Parathyroid adenoma (tissue), 2 donors: Measurements from ENCODE around the gene IGLON5.

Experiments used
- H2AFZ ChIP-seq: fragments of 300-600 bp; sonication (generic); one replicate; pipeline ENCODE4 v1.7.0; 2017; ENCODE audit warnings: antibody characterized with exemption, mild to moderate bottlenecking
- H3K27ac ChIP-seq: fragments of 300-600 bp; sonication (generic); one replicate; pipeline ENCODE4 v1.7.0; 2017
- H3K27me3 ChIP-seq: fragments of 300-600 bp; sonication (generic); one replicate; pipeline ENCODE4 v1.7.0; 2017; ENCODE audit warnings: low read length; ENCODE audit not compliant: control insufficient read depth, insufficient read depth
- H3K36me3 ChIP-seq: fragments of 300-600 bp; sonication (generic); one replicate; pipeline ENCODE4 v1.7.0; 2017; ENCODE audit warnings: low read length; ENCODE audit not compliant: control insufficient read depth, insufficient read depth
- H3K4me1 ChIP-seq: fragments of 300-600 bp; sonication (generic); one replicate; pipeline ENCODE4 v1.7.0; 2017; ENCODE audit warnings: control low read depth
- H3K4me2 ChIP-seq: fragments of 300-600 bp; sonication (generic); one replicate; pipeline ENCODE4 v1.7.0; 2017; ENCODE audit warnings: low read length
- H3K4me3 ChIP-seq: fragments of 300-600 bp; sonication (generic); one replicate; pipeline ENCODE4 v1.7.0; 2017; ENCODE audit warnings: low read depth, low read length
- H3K79me2 ChIP-seq: fragments of 300-600 bp; sonication (generic); one replicate; pipeline ENCODE4 v1.7.0; 2017; ENCODE audit warnings: control low read depth
- H3K9ac ChIP-seq: fragments of 300-600 bp; sonication (generic); one replicate; pipeline ENCODE4 v1.7.0; 2017; ENCODE audit warnings: mild to moderate bottlenecking
- H3K9me3 ChIP-seq: fragments of 300-600 bp; sonication (generic); one replicate; pipeline ENCODE4 v1.7.0; 2017; ENCODE audit warnings: low read length; ENCODE audit not compliant: control insufficient read depth
- TF ChIP-seq, protein P1 (sequence below): fragments of 300-600 bp; sonication (generic); IDR thresholded peaks from one replicate; pipeline ENCODE4 v1.7.0; 2017; ENCODE audit warnings: antibody characterized with exemption, mild to moderate bottlenecking
- donor health status: primary hyperparathyroidism.

Gene IGLON5

DNA sequence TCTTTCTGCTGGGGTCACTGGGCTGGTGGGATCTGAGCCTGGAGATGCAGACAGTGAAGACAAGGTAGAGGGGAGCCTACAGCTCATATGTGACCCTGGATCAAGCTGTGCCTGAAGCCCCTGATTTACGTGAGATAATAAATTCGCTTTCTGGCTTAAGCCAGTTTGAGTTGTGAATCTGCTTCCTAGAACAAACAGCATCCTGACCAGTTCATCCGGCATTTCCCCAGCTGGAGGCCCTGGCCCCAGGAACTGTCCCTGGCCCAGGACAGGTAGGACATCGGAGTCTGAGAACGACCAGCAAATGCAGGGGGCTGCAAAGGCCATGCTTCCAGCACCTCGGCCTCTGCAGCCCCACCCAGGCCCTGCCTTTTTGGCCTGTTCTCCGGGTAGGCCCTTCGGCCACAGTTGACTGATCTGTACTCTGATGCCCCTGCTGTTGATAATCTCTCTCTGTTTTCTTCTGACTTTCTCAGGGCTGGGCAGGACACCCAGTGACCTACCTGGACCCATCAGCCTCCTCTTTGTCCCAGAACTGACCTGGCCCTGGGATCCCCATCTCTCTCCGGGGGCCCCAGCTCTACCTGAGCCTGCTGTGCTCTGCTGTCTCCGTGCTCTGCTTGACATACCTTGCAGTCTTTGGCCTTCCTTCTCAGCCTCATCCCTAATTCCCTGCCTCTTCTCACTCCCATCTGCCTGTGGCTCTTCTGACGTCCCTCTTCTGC, 40.0 kb downstream of the IGLON5 start:
- Histone ChIP-seq H3K9ac (no peak overlapping the region), H3K4me1 (peaks cover 13% of the 10 kb centered on the region), H3K4me2 (no peak overlapping the region), H3K36me3 (no peaks in the 10 kb centered on the region), H3K9me3 (no peaks in the 10 kb centered on the region), H2AFZ (no peak overlapping the region), H3K27me3 (no peaks in the 10 kb centered on the region), H3K79me2 (no peaks in the 10 kb centered on the region), H3K4me3 (no peak overlapping the region), H3K27ac (no peak overlapping the region)
- TF ChIP-seq, protein P1, sequence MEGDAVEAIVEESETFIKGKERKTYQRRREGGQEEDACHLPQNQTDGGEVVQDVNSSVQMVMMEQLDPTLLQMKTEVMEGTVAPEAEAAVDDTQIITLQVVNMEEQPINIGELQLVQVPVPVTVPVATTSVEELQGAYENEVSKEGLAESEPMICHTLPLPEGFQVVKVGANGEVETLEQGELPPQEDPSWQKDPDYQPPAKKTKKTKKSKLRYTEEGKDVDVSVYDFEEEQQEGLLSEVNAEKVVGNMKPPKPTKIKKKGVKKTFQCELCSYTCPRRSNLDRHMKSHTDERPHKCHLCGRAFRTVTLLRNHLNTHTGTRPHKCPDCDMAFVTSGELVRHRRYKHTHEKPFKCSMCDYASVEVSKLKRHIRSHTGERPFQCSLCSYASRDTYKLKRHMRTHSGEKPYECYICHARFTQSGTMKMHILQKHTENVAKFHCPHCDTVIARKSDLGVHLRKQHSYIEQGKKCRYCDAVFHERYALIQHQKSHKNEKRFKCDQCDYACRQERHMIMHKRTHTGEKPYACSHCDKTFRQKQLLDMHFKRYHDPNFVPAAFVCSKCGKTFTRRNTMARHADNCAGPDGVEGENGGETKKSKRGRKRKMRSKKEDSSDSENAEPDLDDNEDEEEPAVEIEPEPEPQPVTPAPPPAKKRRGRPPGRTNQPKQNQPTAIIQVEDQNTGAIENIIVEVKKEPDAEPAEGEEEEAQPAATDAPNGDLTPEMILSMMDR, result no peak

DNA sequence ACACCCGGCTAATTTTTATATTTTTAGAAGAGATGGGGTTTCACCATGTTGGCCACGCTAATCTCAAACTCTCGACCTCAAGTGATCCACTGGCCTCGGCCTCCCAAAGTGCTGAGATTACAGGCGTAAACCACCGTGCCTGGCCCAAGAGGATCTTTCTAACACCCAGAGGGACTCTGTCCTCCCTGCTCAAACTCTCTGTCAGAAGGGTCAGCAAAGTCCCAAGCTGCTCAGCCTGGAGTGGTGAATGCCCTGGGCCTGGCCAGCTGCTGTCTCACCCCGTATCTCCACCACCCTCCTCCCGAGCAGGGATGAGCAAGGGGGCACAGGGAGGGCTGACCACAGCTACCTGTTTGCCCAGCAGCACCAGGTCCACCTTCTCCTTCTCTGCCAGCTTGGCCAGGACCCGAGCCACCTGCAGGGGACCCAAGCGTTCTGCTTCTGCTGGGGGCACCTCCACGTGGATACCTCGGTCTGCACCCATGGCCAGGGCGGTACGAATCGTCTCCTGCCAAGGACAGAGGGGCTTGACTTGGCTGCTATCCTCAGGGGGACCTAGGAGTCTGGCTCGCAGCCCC, 41.4 kb downstream of the IGLON5 start:
- Histone ChIP-seq H2AFZ (no peak overlapping the region), H3K9me3 (no peaks in the 10 kb centered on the region), H3K27ac (no peak overlapping the region), H3K9ac (no peak overlapping the region), H3K27me3 (no peaks in the 10 kb centered on the region), H3K4me1 (peaks cover 13% of the 10 kb centered on the region), H3K36me3 (no peaks in the 10 kb centered on the region), H3K4me3 (no peak overlapping the region), H3K79me2 (peaks cover 3% of the 10 kb centered on the region), H3K4me2 (no peak overlapping the region)
- TF ChIP-seq, protein P1, result no peak

DNA sequence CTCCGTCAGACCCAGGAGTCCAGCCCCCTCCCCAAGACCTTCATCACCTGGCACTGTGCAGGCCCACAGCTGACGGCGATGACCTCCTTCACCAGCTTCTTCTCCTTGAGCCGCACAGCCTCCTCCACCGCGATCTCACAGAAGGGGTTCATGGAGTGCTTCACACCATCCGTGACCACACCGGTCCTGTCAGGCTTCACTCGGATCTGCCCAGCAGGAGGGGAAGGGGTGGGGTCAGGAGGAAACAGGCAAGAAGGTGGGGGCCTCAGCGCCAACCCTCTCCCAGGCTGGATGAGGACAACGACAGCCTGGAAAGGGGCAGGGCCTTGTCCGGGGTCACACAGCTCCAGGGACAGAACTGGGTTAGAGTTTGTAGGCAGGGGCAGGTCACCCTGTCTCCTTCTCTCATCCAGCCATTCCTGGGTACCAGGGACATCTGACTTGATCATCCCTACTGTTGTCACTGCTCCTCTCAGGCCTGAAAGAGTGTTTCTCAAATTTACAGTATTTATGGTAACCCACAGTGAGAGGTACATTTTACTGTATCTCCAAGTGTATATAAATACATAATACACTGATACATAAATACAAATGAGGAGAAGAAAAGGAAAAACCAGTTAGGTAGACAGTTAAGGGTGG, 42.8 kb downstream of the IGLON5 start:
- Histone ChIP-seq H3K9ac (no peak overlapping the region), H3K36me3 (no peaks in the 10 kb centered on the region), H3K27me3 (no peaks in the 10 kb centered on the region), H3K9me3 (no peaks in the 10 kb centered on the region), H2AFZ (no peak overlapping the region), H3K4me3 (no peak overlapping the region), H3K79me2 (peaks cover 3% of the 10 kb centered on the region), H3K27ac (no peak overlapping the region), H3K4me1 (peaks cover 13% of the 10 kb centered on the region), H3K4me2 (peak overlapping the region; percentile 58)
- TF ChIP-seq, protein P1, result no peak

- no peak overlapping the region for H3K9ac ChIP-seq
- peaks cover 3% of the 10 kb centered on the region for H3K79me2 ChIP-seq
- H2AFZ ChIP-seq, result no peak overlapping the region
- no peaks in the 10 kb centered on the region for H3K9me3 ChIP-seq
- no peaks in the 10 kb centered on the region for H3K27me3 ChIP-seq
- H3K4me1 ChIP-seq, result peaks cover 13% of the 10 kb centered on the region
- H3K36me3 ChIP-seq, result no peaks in the 10 kb centered on the region
- TF ChIP-seq, protein P1, result no peak
- H3K27ac ChIP-seq, result peak overlapping the region; percentile 9
- H3K4me2 ChIP-seq, result peak overlapping the region; percentile 58
- no peak overlapping the region for H3K4me3 ChIP-seq
Measured at GRCh38 chr19:51354742-51355148, 43.3 kb downstream of the IGLON5 start.
